Measurements from ENCODE around the gene TMEM14B. TPM values are rescaled to one million over a fixed set of nuclear protein-coding genes. Genes with fewer than 3 reads are reported as not detected.

The TMEM14B gene
- total and polyA plus RNA-seq, 9 of the 15 experiments (the other 6 are each of a cell fraction or from before 2014, with no cell fraction given): 174 to 862 (median 263) TPM

DNA sequence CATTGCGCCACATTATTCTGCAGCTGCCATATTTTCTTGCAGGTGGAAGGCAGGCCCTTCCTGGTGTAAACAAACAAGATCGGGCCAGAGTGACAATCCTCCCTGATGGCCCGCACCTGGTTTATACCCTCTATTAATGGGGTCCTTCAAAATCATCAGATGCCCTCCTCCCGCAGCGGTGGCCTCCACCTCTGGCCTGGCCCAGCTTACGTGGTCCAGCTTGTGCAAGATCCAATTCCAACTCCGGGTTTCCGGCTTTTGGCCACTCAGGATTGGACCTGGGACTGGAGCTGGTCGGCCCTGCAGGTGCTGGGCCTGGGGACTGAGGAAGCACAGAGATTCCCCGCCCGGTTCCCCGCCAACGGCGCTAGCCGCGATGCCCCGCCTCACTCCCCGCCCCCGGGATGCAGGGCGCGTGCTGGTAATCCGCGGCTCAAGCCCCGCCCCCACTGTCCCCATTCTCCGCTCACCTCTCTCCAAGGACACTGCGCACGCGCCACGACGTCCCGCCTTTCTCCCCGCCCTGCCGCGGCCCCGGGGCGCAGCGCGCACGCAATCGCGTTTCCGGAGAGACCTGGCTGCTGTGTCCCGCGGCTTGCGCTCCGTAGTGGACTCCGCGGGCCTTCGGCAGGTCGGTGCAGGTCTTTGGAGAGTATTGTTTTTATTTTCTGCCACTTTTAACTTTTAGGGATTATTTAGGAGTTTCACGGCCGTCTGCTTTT is at the start of gene TMEM14B (continued):
- TF ChIP-seq, protein P1, sequence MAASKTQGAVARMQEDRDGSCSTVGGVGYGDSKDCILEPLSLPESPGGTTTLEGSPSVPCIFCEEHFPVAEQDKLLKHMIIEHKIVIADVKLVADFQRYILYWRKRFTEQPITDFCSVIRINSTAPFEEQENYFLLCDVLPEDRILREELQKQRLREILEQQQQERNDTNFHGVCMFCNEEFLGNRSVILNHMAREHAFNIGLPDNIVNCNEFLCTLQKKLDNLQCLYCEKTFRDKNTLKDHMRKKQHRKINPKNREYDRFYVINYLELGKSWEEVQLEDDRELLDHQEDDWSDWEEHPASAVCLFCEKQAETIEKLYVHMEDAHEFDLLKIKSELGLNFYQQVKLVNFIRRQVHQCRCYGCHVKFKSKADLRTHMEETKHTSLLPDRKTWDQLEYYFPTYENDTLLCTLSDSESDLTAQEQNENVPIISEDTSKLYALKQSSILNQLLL (CRISPR knock-in tag; IDR thresholded peaks at IDR 0.05; ENCODE audit: borderline replicate concordance): no peak
- no peak for TF ChIP-seq ZNF165 (CRISPR knock-in tag; IDR thresholded peaks at IDR 0.05; ENCODE audit: borderline replicate concordance)
- peak; percentile 77; the same call in 1 of the 2 replicates for TF ChIP-seq PHF8 (IDR thresholded peaks at IDR 0.05; ENCODE audit: borderline replicate concordance, low read length)
- peak; percentile 83 for TF ChIP-seq TAF1 (IDR thresholded peaks at IDR 0.05; ENCODE audit: control insufficient read depth, extremely low read depth, insufficient read depth, low read length, severe bottlenecking)
- TF ChIP-seq, protein P2, sequence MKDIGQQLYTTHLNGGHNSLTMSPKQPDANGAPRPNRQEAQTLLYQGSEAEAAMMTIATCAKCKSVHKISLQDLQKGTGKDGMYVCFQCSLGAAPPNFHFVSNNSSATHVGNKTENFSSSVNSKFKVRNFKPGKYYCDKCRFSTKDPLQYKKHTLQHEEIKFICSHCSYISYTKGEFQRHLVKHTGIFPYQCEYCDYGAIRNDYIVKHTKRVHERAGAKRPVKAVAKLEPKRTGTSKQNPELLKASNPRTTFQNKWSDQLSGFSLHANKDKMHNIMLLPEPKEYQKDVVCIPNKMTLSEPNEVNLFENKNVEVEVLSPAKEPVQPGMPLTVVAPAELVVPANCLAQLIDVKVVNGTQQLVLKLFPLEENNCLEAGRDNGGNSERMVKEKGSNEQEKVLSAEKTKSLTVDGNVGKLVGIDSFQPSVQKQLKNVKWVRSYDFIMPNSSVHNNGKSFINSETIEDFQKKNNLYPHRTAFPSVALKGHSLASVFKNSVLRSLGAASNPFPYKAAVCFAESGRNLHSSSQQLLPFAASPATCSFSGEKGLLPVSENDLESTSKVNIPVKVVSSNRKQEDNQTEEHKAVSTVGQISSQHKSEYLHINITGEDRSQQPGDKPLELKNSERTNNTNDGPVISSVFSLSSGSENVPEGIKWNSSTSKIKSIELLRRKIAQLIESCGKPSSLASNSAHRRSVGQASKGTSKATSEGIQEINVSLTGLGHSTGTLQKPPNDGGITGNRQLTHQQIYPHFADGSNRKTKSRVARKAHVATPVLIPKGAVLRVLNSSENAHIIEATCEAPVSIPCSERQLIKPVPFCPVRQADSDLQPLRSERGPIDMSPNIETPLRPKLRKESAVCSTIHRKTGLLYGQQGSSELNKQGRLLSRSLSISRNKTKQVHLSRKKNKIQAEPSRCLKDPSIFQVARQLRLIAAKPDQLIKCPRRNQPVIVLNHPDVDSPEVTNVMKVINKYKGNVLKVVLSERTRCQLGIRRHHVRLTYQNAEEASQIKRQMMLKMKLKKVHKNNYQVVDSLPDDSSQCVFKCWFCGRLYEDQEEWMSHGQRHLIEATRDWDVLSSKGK (CRISPR knock-in tag; IDR thresholded peaks at IDR 0.05): no peak
- no peak for TF ChIP-seq FOS (IDR thresholded peaks at IDR 0.05; ENCODE audit: extremely low read depth, insufficient read length)
- TF ChIP-seq NELFE (IDR thresholded peaks at IDR 0.05; ENCODE audit: insufficient read depth, insufficient read length): no peak
- TF ChIP-seq, protein P3, sequence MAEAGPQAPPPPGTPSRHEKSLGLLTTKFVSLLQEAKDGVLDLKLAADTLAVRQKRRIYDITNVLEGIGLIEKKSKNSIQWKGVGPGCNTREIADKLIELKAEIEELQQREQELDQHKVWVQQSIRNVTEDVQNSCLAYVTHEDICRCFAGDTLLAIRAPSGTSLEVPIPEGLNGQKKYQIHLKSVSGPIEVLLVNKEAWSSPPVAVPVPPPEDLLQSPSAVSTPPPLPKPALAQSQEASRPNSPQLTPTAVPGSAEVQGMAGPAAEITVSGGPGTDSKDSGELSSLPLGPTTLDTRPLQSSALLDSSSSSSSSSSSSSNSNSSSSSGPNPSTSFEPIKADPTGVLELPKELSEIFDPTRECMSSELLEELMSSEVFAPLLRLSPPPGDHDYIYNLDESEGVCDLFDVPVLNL (CRISPR knock-in tag; IDR thresholded peaks at IDR 0.05; ENCODE audit: low read depth): peak; percentile 76; the same call in 1 of the 2 replicates
- TF ChIP-seq ZBTB1 (CRISPR knock-in tag; IDR thresholded peaks at IDR 0.05; ENCODE audit: borderline replicate concordance, low read depth): peak; percentile 57; the same call in 1 of the 2 replicates
- no peak for TF ChIP-seq STAT5B (CRISPR knock-in tag; IDR thresholded peaks at IDR 0.05)
- TF ChIP-seq, protein P4, sequence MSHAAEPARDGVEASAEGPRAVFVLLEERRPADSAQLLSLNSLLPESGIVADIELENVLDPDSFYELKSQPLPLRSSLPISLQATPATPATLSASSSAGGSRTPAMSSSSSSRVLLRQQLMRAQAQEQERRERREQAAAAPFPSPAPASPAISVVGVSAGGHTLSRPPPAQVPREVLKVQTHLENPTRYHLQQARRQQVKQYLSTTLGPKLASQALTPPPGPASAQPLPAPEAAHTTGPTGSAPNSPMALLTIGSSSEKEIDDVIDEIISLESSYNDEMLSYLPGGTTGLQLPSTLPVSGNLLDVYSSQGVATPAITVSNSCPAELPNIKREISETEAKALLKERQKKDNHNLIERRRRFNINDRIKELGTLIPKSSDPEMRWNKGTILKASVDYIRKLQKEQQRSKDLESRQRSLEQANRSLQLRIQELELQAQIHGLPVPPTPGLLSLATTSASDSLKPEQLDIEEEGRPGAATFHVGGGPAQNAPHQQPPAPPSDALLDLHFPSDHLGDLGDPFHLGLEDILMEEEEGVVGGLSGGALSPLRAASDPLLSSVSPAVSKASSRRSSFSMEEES (CRISPR knock-in tag; IDR thresholded peaks at IDR 0.05): 0 out of 2 replicates have a peak, but pooled peaks have one; percentile 1
- TF ChIP-seq ARNT (IDR thresholded peaks at IDR 0.05): peak in 1 of 2 experiments; percentile 64; a peak in 1 of 4 replicates
- no peak for TF ChIP-seq COPS2 (conservative IDR thresholded peaks at IDR 0.05)
- TF ChIP-seq RFX7 (CRISPR knock-in tag; IDR thresholded peaks at IDR 0.05): no peak
- TF ChIP-seq ETV1 (tag; conservative IDR thresholded peaks at IDR 0.05; ENCODE audit: low read depth): peak; percentile 94
- peak; percentile 92 for TF ChIP-seq ZFX (CRISPR knock-in tag; IDR thresholded peaks at IDR 0.05)
- TF ChIP-seq, protein P5, sequence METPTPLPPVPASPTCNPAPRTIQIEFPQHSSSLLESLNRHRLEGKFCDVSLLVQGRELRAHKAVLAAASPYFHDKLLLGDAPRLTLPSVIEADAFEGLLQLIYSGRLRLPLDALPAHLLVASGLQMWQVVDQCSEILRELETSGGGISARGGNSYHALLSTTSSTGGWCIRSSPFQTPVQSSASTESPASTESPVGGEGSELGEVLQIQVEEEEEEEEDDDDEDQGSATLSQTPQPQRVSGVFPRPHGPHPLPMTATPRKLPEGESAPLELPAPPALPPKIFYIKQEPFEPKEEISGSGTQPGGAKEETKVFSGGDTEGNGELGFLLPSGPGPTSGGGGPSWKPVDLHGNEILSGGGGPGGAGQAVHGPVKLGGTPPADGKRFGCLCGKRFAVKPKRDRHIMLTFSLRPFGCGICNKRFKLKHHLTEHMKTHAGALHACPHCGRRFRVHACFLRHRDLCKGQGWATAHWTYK (CRISPR knock-in tag; IDR thresholded peaks at IDR 0.05): no peak
- peak; percentile 82 for TF ChIP-seq BCOR (IDR thresholded peaks at IDR 0.05)
- TF ChIP-seq SMARCA4 (IDR thresholded peaks at IDR 0.05): peak; percentile 20; the same call in 1 of the 2 replicates
